HUES6 (cell line): ENCODE data around the gene RPAP3.

ENCODE experiments used
- H3K27ac ChIP-seq: 2 replicates; pipeline ENCODE4 v1.7.0; 2013; ENCODE audit warnings: low read depth, mild to moderate bottlenecking, low read length, inconsistent platforms
- H3K27me3 ChIP-seq: 2 replicates; pipeline ENCODE4 v1.6.1; 2013; ENCODE audit warnings: low read length; ENCODE audit not compliant: control insufficient read depth, insufficient read depth
- H3K36me3 ChIP-seq: 2 replicates; pipeline ENCODE4 v1.6.1; 2013; ENCODE audit warnings: low read length; ENCODE audit not compliant: control insufficient read depth, insufficient read depth
- H3K4me1 ChIP-seq: 2 replicates; pipeline ENCODE4 v1.6.1; 2013; ENCODE audit warnings: low read length; ENCODE audit not compliant: control insufficient read depth, insufficient read depth
- H3K4me3 ChIP-seq: 2 replicates; pipeline ENCODE4 v1.5.1; 2013; ENCODE audit warnings: low read depth, low read length
- H3K9ac ChIP-seq: one replicate; pipeline ENCODE4 v1.6.1; 2013; ENCODE audit warnings: mild to moderate bottlenecking, low read length
- H3K9me3 ChIP-seq: 2 replicates; pipeline ENCODE4 v1.6.1; 2013; ENCODE audit warnings: low read depth, low read length; ENCODE audit not compliant: control insufficient read depth, insufficient read depth

The RPAP3 gene

GRCh38 chr12:47717443-47718193, 11.8 kb upstream of the RPAP3 start:
- H3K9ac ChIP-seq: no peak overlapping the region
- H3K27me3 ChIP-seq: peaks cover 18% of the 10 kb centered on the region
- no peaks in the 10 kb centered on the region for H3K9me3 ChIP-seq
- no peak overlapping the region for H3K4me3 ChIP-seq
- H3K4me1 ChIP-seq: peaks cover 19% of the 10 kb centered on the region
- H3K27ac ChIP-seq: no peak overlapping the region; the same call in 1 of the 2 replicates
- no peaks in the 10 kb centered on the region for H3K36me3 ChIP-seq

GRCh38 chr12:47717046-47717442, 11.2 kb upstream of the RPAP3 start:
- peaks cover 19% of the 10 kb centered on the region for H3K4me1 ChIP-seq
- no peaks in the 10 kb centered on the region for H3K36me3 ChIP-seq
- H3K27ac ChIP-seq: no peak overlapping the region
- no peak overlapping the region for H3K4me3 ChIP-seq
- no peak overlapping the region for H3K9ac ChIP-seq
- no peaks in the 10 kb centered on the region for H3K9me3 ChIP-seq
- peaks cover 18% of the 10 kb centered on the region for H3K27me3 ChIP-seq

GRCh38 chr12:47715877-47716548, 10.2 kb upstream of the RPAP3 start:
- peaks cover 19% of the 10 kb centered on the region for H3K4me1 ChIP-seq
- no peaks in the 10 kb centered on the region for H3K36me3 ChIP-seq
- no peak overlapping the region for H3K27ac ChIP-seq

GRCh38 chr12:47715393-47715876, 9.6 kb upstream of the RPAP3 start:
- Histone ChIP-seq H3K4me1 (peaks cover 19% of the 10 kb centered on the region), H3K9ac (no peak overlapping the region), H3K36me3 (no peaks in the 10 kb centered on the region), H3K27ac (no peak overlapping the region), H3K4me3 (no peak overlapping the region), H3K27me3 (peaks cover 18% of the 10 kb centered on the region), H3K9me3 (no peaks in the 10 kb centered on the region)

More at GRCh38 chr12:47715877-47716548, 10.2 kb upstream of the RPAP3 start:
- Histone ChIP-seq H3K27me3 (peaks cover 18% of the 10 kb centered on the region), H3K9ac (no peak overlapping the region), H3K4me3 (no peak overlapping the region), H3K9me3 (no peaks in the 10 kb centered on the region)

- no peak overlapping the region for H3K27ac ChIP-seq
- H3K4me3 ChIP-seq: no peak overlapping the region
- H3K4me1 ChIP-seq: peaks cover 19% of the 10 kb centered on the region
- H3K9ac ChIP-seq: no peak overlapping the region
- H3K36me3 ChIP-seq: no peaks in the 10 kb centered on the region
- H3K27me3 ChIP-seq: peaks cover 18% of the 10 kb centered on the region
- H3K9me3 ChIP-seq: no peaks in the 10 kb centered on the region
Observed at GRCh38 chr12:47714826-47715386, 9.1 kb upstream of the RPAP3 start.

- Histone ChIP-seq H3K27me3 (peaks cover 16% of the 10 kb centered on the region), H3K9ac (no peak overlapping the region), H3K36me3 (no peaks in the 10 kb centered on the region), H3K4me1 (peaks cover 6% of the 10 kb centered on the region; the same call in 1 of the 2 replicates), H3K27ac (no peak overlapping the region), H3K9me3 (no peaks in the 10 kb centered on the region), H3K4me3 (no peak overlapping the region)
Observed at GRCh38 chr12:47712171-47712570, 6.3 kb upstream of the RPAP3 start.

- Histone ChIP-seq H3K27ac (no peak overlapping the region), H3K9me3 (no peaks in the 10 kb centered on the region), H3K27me3 (peaks cover 8% of the 10 kb centered on the region; the same call in 1 of the 2 replicates), H3K36me3 (no peaks in the 10 kb centered on the region), H3K4me3 (no peak overlapping the region), H3K4me1 (peaks cover 5% of the 10 kb centered on the region; the same call in 1 of the 2 replicates), H3K9ac (no peak overlapping the region)
Observed at GRCh38 chr12:47711448-47711847, 5.6 kb upstream of the RPAP3 start.

GRCh38 chr12:47710278-47710677, 4.4 kb upstream of the RPAP3 start:
- H3K27ac ChIP-seq: no peak overlapping the region
- H3K4me3 ChIP-seq: no peak overlapping the region
- peaks cover 5% of the 10 kb centered on the region; the same call in 1 of the 2 replicates for H3K4me1 ChIP-seq
- H3K9me3 ChIP-seq: no peaks in the 10 kb centered on the region
- H3K36me3 ChIP-seq: no peaks in the 10 kb centered on the region
- no peak overlapping the region for H3K9ac ChIP-seq
- H3K27me3 ChIP-seq: no peaks in the 10 kb centered on the region

- Histone ChIP-seq H3K27ac (no peak overlapping the region), H3K9me3 (no peaks in the 10 kb centered on the region), H3K9ac (no peak overlapping the region), H3K36me3 (no peaks in the 10 kb centered on the region), H3K4me3 (no peak overlapping the region), H3K4me1 (peaks cover 9% of the 10 kb centered on the region; the same call in 1 of the 2 replicates), H3K27me3 (no peaks in the 10 kb centered on the region)
Observed at GRCh38 chr12:47709671-47710070, 3.8 kb upstream of the RPAP3 start.

GRCh38 chr12:47709237-47709636, 3.4 kb upstream of the RPAP3 start:
- Histone ChIP-seq H3K9ac (no peak overlapping the region), H3K36me3 (no peaks in the 10 kb centered on the region), H3K4me1 (peaks cover 9% of the 10 kb centered on the region; the same call in 1 of the 2 replicates), H3K27me3 (no peaks in the 10 kb centered on the region), H3K9me3 (no peaks in the 10 kb centered on the region), H3K27ac (no peak overlapping the region), H3K4me3 (no peak overlapping the region)
